Activated naive CD4-positive, alpha-beta T cell treated with anti-CD3 and anti-CD28 coated beads, Interleukin-2, amount 10 ng/mL, durations not matched to agents 7 days and 5 days (primary cell): Measurements from ENCODE around the gene RIPOR3.

Source experiments
- CTCF ChIA-PET: fragments of 350-600 bp; sonication (Branson Sonifier 250); formaldehyde crosslinking; loops from one replicate; lab custom pipeline; 2021; ENCODE audit warnings: antibody characterized with exemption; lab: Charles Lee
- DNase-seq: peaks from one replicate; pipeline ENCODE4 v3.0.0-alpha.2; 2020
- H3K27ac Mint-ChIP-seq: one replicate; pipeline ENCODE4 v1.8.0; 2021; ENCODE audit warnings: mild to moderate bottlenecking, moderate library complexity, mixed read lengths
- H3K27me3 Mint-ChIP-seq: one replicate; pipeline ENCODE4 v1.8.0; 2021; ENCODE audit warnings: mild to moderate bottlenecking, mixed read lengths
- H3K36me3 Mint-ChIP-seq: one replicate; pipeline ENCODE4 v1.8.0; 2021; ENCODE audit warnings: mixed read lengths
- H3K4me1 Mint-ChIP-seq: one replicate; pipeline ENCODE4 v1.8.0; 2021; ENCODE audit warnings: mixed read lengths
- H3K4me3 Mint-ChIP-seq: one replicate; pipeline ENCODE4 v1.8.0; 2021; ENCODE audit warnings: mild to moderate bottlenecking, moderate library complexity, mixed read lengths
- H3K9me3 Mint-ChIP-seq: one replicate; pipeline ENCODE4 v1.8.0; 2021; ENCODE audit warnings: mixed read lengths

The RIPOR3 gene

DNA sequence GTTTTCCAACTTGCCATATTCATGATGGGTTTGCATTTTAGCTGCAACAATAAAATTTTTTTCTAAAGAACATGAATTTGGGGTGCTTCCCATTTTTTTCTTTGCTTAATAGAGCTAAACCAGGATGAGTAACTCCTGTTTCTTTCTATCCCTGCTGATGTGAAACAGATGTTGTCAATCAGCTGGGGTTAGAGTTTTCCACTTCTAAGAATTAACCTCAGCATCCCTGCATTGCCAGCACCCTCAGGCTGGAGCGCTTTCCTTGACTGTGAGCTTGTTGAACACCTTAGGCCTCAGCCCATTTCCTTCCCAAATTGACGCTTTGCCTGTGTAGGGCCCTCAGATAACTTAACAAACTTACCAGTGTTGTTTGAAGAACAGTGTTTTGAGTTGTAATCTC is 106.7 kb downstream of the RIPOR3 start:
- H3K27ac Mint-ChIP-seq, result no peak overlapping the region

DNA sequence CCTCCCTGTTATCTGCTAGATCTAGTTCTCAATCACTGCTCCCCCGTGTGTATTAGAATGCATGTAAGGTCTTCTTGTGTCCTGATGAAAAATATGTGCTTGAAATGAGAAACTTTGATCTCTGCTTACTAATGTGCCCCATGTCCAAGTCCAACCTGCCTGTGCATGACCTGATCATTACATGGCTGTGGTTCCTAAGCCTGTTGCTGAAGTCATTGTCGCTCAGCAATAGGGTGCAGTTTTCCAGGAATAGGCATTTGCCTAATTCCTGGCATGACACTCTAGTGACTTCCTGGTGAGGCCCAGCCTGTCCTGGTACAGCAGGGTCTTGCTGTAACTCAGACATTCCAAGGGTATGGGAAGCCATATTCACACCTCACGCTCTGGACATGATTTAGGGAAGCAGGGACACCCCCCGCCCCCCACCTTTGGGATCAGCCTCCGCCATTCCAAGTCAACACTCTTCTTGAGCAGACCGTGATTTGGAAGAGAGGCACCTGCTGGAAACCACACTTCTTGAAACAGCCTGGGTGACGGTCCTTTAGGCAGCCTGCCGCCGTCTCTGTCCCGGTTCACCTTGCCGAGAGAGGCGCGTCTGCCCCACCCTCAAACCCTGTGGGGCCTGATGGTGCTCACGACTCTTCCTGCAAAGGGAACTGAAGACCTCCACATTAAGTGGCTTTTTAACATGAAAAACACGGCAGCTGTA is 107.7 kb downstream of the RIPOR3 start:
- no peaks in the 10 kb centered on the region for H3K27me3 Mint-ChIP-seq
- no peaks in the 10 kb centered on the region for H3K4me1 Mint-ChIP-seq
- CTCF ChIA-PET, result interaction anchor here (1.1 to 1.3 kb wide), 2 partner anchors 119 to 480 kb away, joined by 3 to 5 read pairs; no protein-coding TSS in a partner anchor
- DNase-seq, result no peak
- peaks cover 66% of the 10 kb centered on the region for H3K36me3 Mint-ChIP-seq
- H3K9me3 Mint-ChIP-seq, result no peaks in the 10 kb centered on the region
- H3K27ac Mint-ChIP-seq, result peak overlapping the region; percentile 24
- H3K4me3 Mint-ChIP-seq, result no peak overlapping the region

More for the DNA sequence above, 106.7 kb downstream of the RIPOR3 start:
- Mint-ChIP-seq H3K27me3 (no peaks in the 10 kb centered on the region), H3K36me3 (peaks cover 59% of the 10 kb centered on the region), H3K4me3 (no peak overlapping the region), H3K4me1 (no peaks in the 10 kb centered on the region), H3K9me3 (no peaks in the 10 kb centered on the region)
- no peak for DNase-seq
- CTCF ChIA-PET, result interaction anchor here (0.5 to 4.8 kb wide), 6 partner anchors 8 to 481 kb away, joined by 3 to 24 read pairs (median 4); no protein-coding TSS in a partner anchor

DNA sequence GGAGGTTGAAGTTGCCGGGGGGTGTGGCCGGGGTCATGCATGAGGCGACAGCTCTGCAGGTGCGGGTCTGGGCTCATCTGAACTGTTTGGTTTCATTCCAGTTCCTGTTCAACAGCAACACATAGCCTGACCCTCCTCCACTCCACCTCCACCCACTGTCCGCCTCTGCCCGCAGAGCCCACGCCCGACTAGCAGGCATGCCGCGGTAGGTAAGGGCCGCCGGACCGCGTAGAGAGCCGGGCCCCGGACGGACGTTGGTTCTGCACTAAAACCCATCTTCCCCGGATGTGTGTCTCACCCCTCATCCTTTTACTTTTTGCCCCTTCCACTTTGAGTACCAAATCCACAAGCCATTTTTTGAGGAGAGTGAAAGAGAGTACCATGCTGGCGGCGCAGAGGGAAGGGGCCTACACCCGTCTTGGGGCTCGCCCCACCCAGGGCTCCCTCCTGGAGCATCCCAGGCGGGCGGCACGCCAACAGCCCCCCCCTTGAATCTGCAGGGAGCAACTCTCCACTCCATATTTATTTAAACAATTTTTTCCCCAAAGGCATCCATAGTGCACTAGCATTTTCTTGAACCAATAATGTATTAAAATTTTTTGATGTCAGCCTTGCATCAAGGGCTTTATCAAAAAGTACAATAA is 108.6 kb downstream of the RIPOR3 start:
- no peak for DNase-seq
- Mint-ChIP-seq H3K9me3 (no peaks in the 10 kb centered on the region), H3K4me1 (no peaks in the 10 kb centered on the region), H3K27me3 (no peaks in the 10 kb centered on the region), H3K4me3 (no peak overlapping the region), H3K36me3 (peaks cover 66% of the 10 kb centered on the region), H3K27ac (peak overlapping the region; percentile 26)
- CTCF ChIA-PET, result no interaction called here

DNA sequence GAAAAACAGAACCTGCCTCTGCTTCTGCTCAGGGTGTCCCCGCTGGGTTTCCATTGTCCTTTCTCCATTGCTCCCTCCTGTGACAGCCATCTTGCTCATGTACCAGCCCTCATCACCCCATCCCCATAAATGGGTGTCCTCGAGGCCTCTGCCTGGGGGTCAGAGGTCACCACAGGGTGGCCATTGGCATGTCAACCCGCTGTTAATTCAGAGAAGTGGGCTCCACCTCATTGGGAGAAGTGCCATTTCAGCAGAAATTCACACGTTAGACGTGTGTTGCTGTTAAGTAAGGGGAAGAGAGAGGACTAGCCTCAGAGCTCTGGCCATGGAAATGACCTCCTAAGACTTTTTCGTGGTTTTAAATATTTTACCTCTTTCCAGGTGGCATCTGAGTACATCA is 109.2 kb downstream of the RIPOR3 start:
- Mint-ChIP-seq H3K9me3 (no peaks in the 10 kb centered on the region), H3K4me3 (no peak overlapping the region), H3K4me1 (no peaks in the 10 kb centered on the region), H3K27me3 (no peaks in the 10 kb centered on the region), H3K36me3 (peaks cover 67% of the 10 kb centered on the region), H3K27ac (no peak overlapping the region)
- no peak for DNase-seq
- CTCF ChIA-PET, result interaction anchor here (15.3 kb wide), 1 partner anchor 101 kb away, joined by 236 read pairs; no protein-coding TSS in a partner anchor

DNA sequence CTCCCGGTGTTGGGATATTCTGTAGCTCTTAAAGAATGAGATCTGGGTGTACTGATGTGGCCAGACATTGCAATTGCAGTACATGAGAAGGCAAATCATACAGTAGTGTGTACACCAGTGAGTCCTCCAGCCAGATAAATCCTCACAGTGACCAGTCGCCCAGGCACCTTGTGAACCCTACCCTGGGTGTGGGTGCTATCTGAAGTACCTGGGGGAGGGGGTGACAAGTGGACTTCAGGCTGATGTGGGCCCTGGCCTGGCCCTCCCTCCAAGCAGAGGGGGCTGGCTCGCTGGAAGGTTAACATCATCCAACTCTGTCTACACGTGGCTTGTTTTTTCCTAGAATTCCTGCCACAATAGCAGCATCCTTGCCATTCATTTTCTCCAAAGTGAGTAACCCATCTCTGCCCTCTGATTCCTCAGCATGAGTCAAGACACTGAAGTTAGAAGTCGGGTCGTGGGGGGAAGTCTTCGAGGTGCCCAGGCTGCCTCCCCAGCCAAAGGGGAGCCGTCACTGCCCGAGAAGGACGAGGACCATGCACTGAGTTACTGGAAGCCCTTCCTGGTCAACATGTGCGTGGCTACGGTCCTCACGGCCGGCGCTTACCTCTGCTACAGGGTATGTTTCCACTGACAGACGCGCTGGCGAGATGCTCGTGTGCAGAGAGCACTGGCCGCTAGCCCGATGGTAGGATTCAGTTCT is 110.3 kb downstream of the RIPOR3 start:
- DNase-seq, result no peak
- no peaks in the 10 kb centered on the region for H3K27me3 Mint-ChIP-seq
- H3K27ac Mint-ChIP-seq, result no peak overlapping the region
- no peaks in the 10 kb centered on the region for H3K9me3 Mint-ChIP-seq
- H3K36me3 Mint-ChIP-seq, result peaks cover 64% of the 10 kb centered on the region
- CTCF ChIA-PET, result interaction anchor here (2.1 to 15.3 kb wide), 2 partner anchors 100 to 116 kb away, joined by 12 to 236 read pairs; no protein-coding TSS in a partner anchor
- peaks cover under 1% of the 10 kb centered on the region for H3K4me1 Mint-ChIP-seq
- no peak overlapping the region for H3K4me3 Mint-ChIP-seq

DNA sequence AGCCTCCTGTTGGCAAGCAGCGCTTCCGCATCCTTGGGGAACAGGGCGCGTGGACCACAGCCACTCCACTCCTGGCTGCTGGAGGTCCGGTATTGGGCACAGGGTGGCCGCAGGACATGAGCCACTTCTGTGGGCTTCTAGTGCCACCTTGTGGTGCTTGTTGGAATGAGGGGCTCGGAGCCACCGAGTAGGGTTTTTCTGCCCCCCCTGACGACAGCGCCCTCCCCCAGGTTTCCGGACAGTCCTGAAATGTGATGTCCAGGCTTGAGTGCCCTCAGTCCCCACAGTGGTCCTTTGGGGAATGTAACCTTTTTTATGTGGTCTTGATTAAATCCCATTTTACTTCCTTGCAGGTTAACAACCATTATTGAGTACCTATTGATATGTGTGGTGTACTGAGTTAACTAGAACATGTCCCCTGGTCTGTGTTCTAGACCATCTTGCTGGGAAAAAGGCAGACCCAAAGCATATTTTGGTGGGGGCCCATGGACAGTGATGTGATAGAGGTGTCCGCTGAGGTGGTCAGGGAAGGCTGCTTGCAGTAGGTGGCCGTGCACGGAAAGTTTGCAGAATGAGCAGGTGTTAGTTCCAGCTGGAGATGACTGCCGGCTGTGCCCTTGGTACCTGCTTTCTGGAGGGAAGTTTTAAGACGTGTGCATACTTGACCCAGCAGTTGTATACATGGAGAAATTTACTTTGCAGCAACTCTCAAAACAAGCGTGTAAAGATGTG is 111.2 kb downstream of the RIPOR3 start:
- CTCF ChIA-PET, result interaction anchor here (0.8 to 15.3 kb wide), 8 partner anchors 8 to 389 kb away, joined by 3 to 236 read pairs (median 5); partner anchors contain the start of gene CEBPB
- peak; percentile 64 for DNase-seq
- no peaks in the 10 kb centered on the region for H3K27me3 Mint-ChIP-seq
- H3K4me1 Mint-ChIP-seq, result peaks cover 3% of the 10 kb centered on the region
- H3K9me3 Mint-ChIP-seq, result no peaks in the 10 kb centered on the region
- H3K36me3 Mint-ChIP-seq, result peaks cover 64% of the 10 kb centered on the region
- H3K27ac Mint-ChIP-seq, result peak overlapping the region; percentile 29
- no peak overlapping the region for H3K4me3 Mint-ChIP-seq

DNA sequence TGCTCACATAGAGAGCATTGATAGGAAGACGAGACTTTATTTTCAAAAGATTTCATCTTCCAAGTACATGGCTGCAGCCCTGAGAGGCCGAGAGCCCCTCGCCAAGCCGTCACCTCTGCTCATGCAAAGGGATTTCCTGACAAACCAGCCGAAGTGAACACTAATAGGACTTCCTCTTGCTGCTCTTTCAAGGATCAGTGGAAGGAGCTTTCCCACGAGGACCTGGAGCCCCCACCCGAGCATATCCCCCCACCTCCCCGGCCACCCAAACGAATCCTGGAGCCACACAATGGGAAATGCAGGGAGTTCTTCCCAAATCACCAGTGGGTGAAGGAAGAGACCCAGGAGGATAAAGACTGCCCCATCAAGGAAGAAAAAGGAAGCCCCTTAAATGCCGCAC is 111.8 kb downstream of the RIPOR3 start:
- H3K27me3 Mint-ChIP-seq, result no peaks in the 10 kb centered on the region
- no peaks in the 10 kb centered on the region for H3K9me3 Mint-ChIP-seq
- H3K4me3 Mint-ChIP-seq, result no peak overlapping the region
- no peak overlapping the region for H3K27ac Mint-ChIP-seq
- CTCF ChIA-PET, result interaction anchor here (0.7 to 15.3 kb wide), 14 partner anchors 9 to 391 kb away, joined by 3 to 236 read pairs (median 4); partner anchors contain the start of gene CEBPB
- no peak for DNase-seq
- H3K4me1 Mint-ChIP-seq, result peaks cover 9% of the 10 kb centered on the region
- H3K36me3 Mint-ChIP-seq, result peaks cover 64% of the 10 kb centered on the region

DNA sequence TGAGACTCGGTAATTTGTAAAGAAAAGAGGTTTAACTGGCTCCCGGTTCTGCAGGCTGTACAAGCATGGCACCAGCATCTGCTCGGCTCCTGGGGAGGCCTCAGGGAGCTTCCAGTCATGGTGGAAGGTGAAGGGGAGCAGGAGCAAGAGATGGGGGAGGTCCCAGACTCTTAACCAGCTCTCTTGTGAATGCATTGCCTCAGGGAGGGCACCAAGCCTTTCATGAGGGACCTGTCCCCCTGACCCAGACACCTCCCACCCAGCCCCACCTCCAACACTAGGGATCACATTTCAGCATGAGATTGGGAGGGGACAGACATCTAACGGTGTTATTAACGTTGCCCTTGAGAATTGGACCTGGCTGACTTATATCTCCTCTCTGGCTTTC is 112.6 kb downstream of the RIPOR3 start:
- H3K4me3 Mint-ChIP-seq, result no peak overlapping the region
- no peaks in the 10 kb centered on the region for H3K27me3 Mint-ChIP-seq
- DNase-seq, result peak; percentile 8
- H3K4me1 Mint-ChIP-seq, result peaks cover 9% of the 10 kb centered on the region
- no peak overlapping the region for H3K27ac Mint-ChIP-seq
- no peaks in the 10 kb centered on the region for H3K9me3 Mint-ChIP-seq
- CTCF ChIA-PET, result interaction anchor here (1.0 to 15.3 kb wide), 8 partner anchors 8 to 116 kb away, joined by 3 to 236 read pairs (median 5); no protein-coding TSS in a partner anchor
- H3K36me3 Mint-ChIP-seq, result peaks cover 66% of the 10 kb centered on the region

DNA sequence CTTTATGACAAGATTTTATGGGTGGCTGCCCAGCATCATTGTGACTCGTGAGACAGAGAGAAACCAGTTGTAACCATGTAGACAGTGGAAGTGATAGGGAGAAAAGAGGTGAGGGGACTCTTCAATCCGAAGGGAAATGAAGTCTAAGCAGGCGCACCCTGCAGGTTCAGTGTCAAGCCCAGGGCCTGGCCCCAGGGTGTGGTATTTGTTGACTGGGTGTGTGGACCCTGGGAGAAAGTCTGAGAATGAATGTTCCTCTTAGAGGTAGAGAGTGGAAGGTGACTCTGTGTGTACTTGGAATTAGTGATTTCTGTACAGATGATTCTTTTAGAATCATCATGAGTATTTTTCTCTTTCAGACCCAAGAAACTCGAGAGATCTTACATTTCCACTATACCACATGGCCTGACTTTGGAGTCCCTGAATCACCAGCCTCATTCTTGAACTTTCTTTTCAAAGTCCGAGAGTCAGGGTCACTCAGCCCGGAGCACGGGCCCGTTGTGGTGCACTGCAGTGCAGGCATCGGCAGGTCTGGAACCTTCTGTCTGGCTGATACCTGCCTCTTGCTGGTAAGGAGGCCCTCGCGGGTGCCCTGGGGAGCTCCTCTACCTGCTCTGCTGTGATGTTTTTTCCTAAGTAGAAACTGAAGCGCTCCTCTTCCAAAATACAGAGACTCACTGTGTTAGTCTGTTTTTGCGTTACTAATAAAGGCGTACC is 113.1 kb downstream of the RIPOR3 start:
- H3K4me1 Mint-ChIP-seq, result peaks cover 12% of the 10 kb centered on the region
- CTCF ChIA-PET, result interaction anchor here (1.0 to 15.3 kb wide), 4 partner anchors 8 to 110 kb away, joined by 3 to 236 read pairs (median 14); no protein-coding TSS in a partner anchor
- peaks cover 66% of the 10 kb centered on the region for H3K36me3 Mint-ChIP-seq
- no peak overlapping the region for H3K27ac Mint-ChIP-seq
- H3K27me3 Mint-ChIP-seq, result no peaks in the 10 kb centered on the region
- DNase-seq, result no peak
- no peak overlapping the region for H3K4me3 Mint-ChIP-seq
- H3K9me3 Mint-ChIP-seq, result no peaks in the 10 kb centered on the region

DNA sequence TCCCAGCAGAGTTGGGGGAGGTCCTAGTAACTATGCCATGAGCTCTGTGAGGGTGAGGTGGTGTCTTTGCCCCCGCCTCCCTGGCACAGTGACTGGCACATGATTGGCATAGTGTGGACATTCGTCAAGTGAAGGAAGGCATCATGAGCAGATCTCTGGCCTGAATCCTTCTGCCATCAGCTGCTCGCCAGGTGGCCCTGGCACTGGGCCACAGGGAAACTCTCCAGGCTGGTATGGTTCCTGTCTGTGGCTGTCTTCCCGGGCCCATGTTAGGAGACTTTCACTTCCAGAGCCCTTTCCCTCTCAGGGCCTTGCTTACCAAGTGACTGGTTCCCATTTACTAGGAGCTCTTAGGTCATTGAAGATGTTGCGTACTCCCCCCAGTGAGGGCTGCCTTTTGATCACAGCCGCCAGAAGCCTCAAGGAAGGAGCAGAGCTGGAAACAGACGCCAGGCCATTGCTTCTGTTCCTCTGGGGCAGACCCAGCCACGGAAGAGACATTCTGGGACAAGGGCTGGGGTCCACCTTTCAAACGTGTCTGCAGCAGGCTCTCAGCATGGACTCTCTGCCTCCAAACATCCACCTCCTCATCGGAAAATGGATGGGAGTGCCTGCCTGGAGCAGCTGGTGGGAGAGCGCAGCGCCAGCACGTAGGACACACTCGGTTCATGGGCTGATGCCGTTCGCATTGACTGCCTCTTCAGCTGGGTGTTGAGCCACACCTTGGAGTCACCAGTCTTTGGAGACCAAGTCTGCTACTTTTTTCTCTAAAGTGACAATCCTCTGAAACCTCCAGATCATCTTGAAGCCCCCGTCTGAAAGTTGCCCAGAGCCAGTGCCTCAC is 113.9 kb downstream of the RIPOR3 start:
- no peak overlapping the region for H3K27ac Mint-ChIP-seq
- CTCF ChIA-PET, result interaction anchor here (0.9 to 15.3 kb wide), 8 partner anchors 9 to 390 kb away, joined by 3 to 236 read pairs (median 5); no protein-coding TSS in a partner anchor
- DNase-seq, result no peak
- no peaks in the 10 kb centered on the region for H3K9me3 Mint-ChIP-seq
- peaks cover 68% of the 10 kb centered on the region for H3K36me3 Mint-ChIP-seq
- H3K4me1 Mint-ChIP-seq, result peaks cover 18% of the 10 kb centered on the region
- H3K4me3 Mint-ChIP-seq, result no peak overlapping the region
- H3K27me3 Mint-ChIP-seq, result no peaks in the 10 kb centered on the region

DNA sequence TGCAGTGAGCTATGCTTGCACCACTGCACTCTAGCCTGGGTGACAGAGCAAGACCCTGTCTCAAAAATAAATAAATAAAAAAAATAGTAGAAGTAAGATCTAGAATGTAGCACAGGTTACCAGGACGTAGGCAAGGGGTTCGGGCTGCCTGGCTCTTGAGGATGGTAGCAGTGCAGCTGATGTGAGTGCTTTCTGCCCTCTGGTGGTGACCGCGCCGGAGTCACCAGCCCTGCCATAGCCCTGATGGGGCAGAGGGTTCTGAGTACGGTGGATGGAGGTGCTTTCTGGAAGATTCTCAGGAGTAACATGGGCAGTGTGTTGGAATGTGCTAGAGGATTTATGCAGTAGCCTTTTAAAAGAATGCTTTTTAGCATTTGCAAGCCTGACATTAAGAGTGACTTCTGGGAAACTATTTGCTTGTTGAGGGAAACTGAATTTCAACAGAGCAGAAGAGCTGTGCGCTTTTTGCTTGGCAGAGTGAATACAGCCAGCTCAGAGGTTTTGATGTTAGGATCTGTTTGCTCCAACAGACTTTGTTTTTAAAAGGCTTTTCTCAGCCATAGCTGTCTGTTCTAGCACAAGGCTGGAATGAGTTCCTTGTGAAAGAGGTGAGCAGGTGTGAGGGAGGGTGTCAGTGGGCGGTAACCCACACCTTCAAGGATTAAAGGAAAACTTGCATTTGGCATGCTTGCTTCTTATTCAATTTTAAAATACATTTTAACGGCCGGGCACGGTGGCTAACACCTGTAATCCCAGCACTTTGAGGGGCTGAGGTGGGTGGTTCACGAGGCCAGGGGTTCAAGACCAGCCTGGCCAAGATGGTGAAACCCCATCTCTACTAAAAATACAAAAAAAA is 115.2 kb downstream of the RIPOR3 start:
- peak overlapping the region; percentile 26 for H3K27ac Mint-ChIP-seq
- peak; percentile 78 for DNase-seq
- H3K27me3 Mint-ChIP-seq, result no peaks in the 10 kb centered on the region
- H3K4me1 Mint-ChIP-seq, result peaks cover 31% of the 10 kb centered on the region
- peaks cover 69% of the 10 kb centered on the region for H3K36me3 Mint-ChIP-seq
- CTCF ChIA-PET, result interaction anchor here (0.6 to 15.3 kb wide), 16 partner anchors 11 to 404 kb away, joined by 3 to 236 read pairs (median 6); no protein-coding TSS in a partner anchor
- H3K9me3 Mint-ChIP-seq, result no peaks in the 10 kb centered on the region
- H3K4me3 Mint-ChIP-seq, result no peak overlapping the region
